ENCODE data around the gene VRK3. TPM values are rescaled to one million over a fixed set of nuclear protein-coding genes. Genes with fewer than 3 reads are reported as not detected.

The VRK3 gene
- total RNA-seq, 1 experiment from 2014 or later, result 41.7 TPM

- no peak for DNase-seq (ENCODE audit: low read depth)
Observed at GRCh38 chr19:49930483-49931011, 94.6 kb downstream of the VRK3 start.

- peak; percentile 93 for DNase-seq (ENCODE audit: low read depth)
Observed at GRCh38 chr19:49929611-49930482, 95.3 kb downstream of the VRK3 start.

GRCh38 chr19:49929121-49929610 lies 96.0 kb downstream of the VRK3 start, which contains the start of the genes ATF5 and NUP62:
ATF5 (plus strand) TSS chr19:49929205; CDS start chr19:49930851, 1,646 bp downstream.
NUP62 (minus strand) TSS chr19:49929504; CDS start chr19:49909807, 19,697 bp downstream.
- DNase-seq (ENCODE audit: low read depth), result peak; percentile 85

GRCh38 chr19:49927526-49928264 lies 97.5 kb downstream of the VRK3 start:
- DNase-seq (ENCODE audit: low read depth), result no peak

- DNase-seq (ENCODE audit: low read depth), result no peak
Observed at GRCh38 chr19:49926515-49926914, 98.7 kb downstream of the VRK3 start.

Other genes starting within 250 kb of the VRK3 start
- gene FUZ, start 212.1 kb downstream of the VRK3 start, total RNA-seq (2014; rRNA removed; shearing (Covaris generic)), result 33.7 and 34.5 TPM in 2 replicates
- gene MED25, start 207.1 kb downstream of the VRK3 start, total RNA-seq (2014; rRNA removed; shearing (Covaris generic)), result 22.9 and 29.3 TPM in 2 replicates
- 89.9 and 100 TPM in 2 replicates for gene PTOV1, start 174.2 kb downstream of the VRK3 start, total RNA-seq (2014; rRNA removed; shearing (Covaris generic))
- 22.7 and 29.7 TPM in 2 replicates for gene PNKP, start 157.8 kb downstream of the VRK3 start, total RNA-seq (2014; rRNA removed; shearing (Covaris generic))
- 10.8 and 15.3 TPM in 2 replicates for gene AKT1S1, start 148.0 kb downstream of the VRK3 start, total RNA-seq (2014; rRNA removed; shearing (Covaris generic))
- 10.3 and 12.3 TPM in 2 replicates for gene TBC1D17, start 147.7 kb downstream of the VRK3 start, total RNA-seq (2014; rRNA removed; shearing (Covaris generic))
- gene IL4I1, start 128.5 kb downstream of the VRK3 start, total RNA-seq (2014; rRNA removed; shearing (Covaris generic)), result 0.39 and 1.3 TPM in 2 replicates
- 9.5 and 11.6 TPM in 2 replicates for gene ATF5, start 96.2 kb downstream of the VRK3 start, total RNA-seq (2014; rRNA removed; shearing (Covaris generic))
- gene NUP62, start 95.9 kb downstream of the VRK3 start, total RNA-seq (2014; rRNA removed; shearing (Covaris generic)), result 51.0 and 69.7 TPM in 2 replicates
- not detected in 2 replicates for gene SIGLEC11, start 64.2 kb downstream of the VRK3 start, total RNA-seq (2014; rRNA removed; shearing (Covaris generic))
- gene ZNF473, start 633 bp upstream of the VRK3 start, total RNA-seq (2014; rRNA removed; shearing (Covaris generic)), result 14.2 and 19.1 TPM in 2 replicates
- not detected in 2 replicates for gene IZUMO2, start 137.9 kb upstream of the VRK3 start, total RNA-seq (2014; rRNA removed; shearing (Covaris generic))
- under 0.01 and 0.39 TPM in 2 replicates for gene MYH14, start 178.2 kb upstream of the VRK3 start, total RNA-seq (2014; rRNA removed; shearing (Covaris generic))